Measurements from ENCODE around the gene PRMT5. TPM values are rescaled to one million over a fixed set of nuclear protein-coding genes. Genes with fewer than 3 reads are reported as not detected.
A peak's percentile ranks its signal among the peaks of the same experiment; 100 is the strongest.

Gene PRMT5
- polyA plus RNA-seq, 4 donors = 89.7 to 154 (median 139) TPM

- no peak for DNase-seq (ENCODE audit: low read depth in 4 of 4, low spot score in 3 of 4)
Observed at GRCh38 chr14:22882064-22882463, 47.1 kb downstream of the PRMT5 start.

- no peak for DNase-seq (ENCODE audit: low read depth in 4 of 4, low spot score in 3 of 4)
Observed at GRCh38 chr14:22878271-22879246, 50.6 kb downstream of the PRMT5 start.

- no peak for DNase-seq (ENCODE audit: low read depth in 4 of 4, low spot score in 3 of 4)
Observed at GRCh38 chr14:22877000-22877501, 52.1 kb downstream of the PRMT5 start.

GRCh38 chr14:22875748-22876319 is 53.3 kb downstream of the PRMT5 start:
- no peak for DNase-seq (ENCODE audit: low read depth in 4 of 4, low spot score in 3 of 4)

- DNase-seq (ENCODE audit: low read depth in 4 of 4, low spot score in 3 of 4) = no peak
Observed at GRCh38 chr14:22875003-22875747, 54.0 kb downstream of the PRMT5 start.

GRCh38 chr14:22872833-22873520 is 56.2 kb downstream of the PRMT5 start:
- DNase-seq (ENCODE audit: low read depth in 4 of 4, low spot score in 3 of 4) = no peak

GRCh38 chr14:22872033-22872832 is 56.9 kb downstream of the PRMT5 start:
- peak in 3 of 4 donors; percentile 80 to 89 (median 84) for DNase-seq (ENCODE audit: low read depth in 4 of 4, low spot score in 3 of 4)

GRCh38 chr14:22871224-22872032 is 57.7 kb downstream of the PRMT5 start, which contains the start of gene LRP10:
TSS of gene LRP10 (plus strand) at chr14:22871740. CDS start at chr14:22872304, 564 bp downstream.
- DNase-seq (ENCODE audit: low read depth in 4 of 4, low spot score in 3 of 4) = peak in 3 of 4 donors; percentile 82 to 87 (median 83)

GRCh38 chr14:22870811-22871223 is 58.4 kb downstream of the PRMT5 start:
- DNase-seq (ENCODE audit: low read depth in 4 of 4, low spot score in 3 of 4) = no peak

Other genes starting within 250 kb of the PRMT5 start
- 100 to 1,000 TPM; 106 to 144 (median 139) TPM for gene OXA1L, start 162.7 kb downstream of the PRMT5 start, polyA plus RNA-seq (ENCODE audit: insufficient read length in 4 of 4)
- 100 to 1,000 TPM in 1 of 4 donors, 10 to 100 TPM in 2, 1 to 10 TPM in 1; 9.6 to 138 (median 77.1) TPM for gene SLC7A7, start 113.9 kb downstream of the PRMT5 start, polyA plus RNA-seq (ENCODE audit: insufficient read length in 4 of 4)
- 100 to 1,000 TPM in 1 of 4 donors, 10 to 100 TPM in 3; 50.2 to 110 (median 73.4) TPM for gene MRPL52, start 99.5 kb downstream of the PRMT5 start, polyA plus RNA-seq (ENCODE audit: insufficient read length in 4 of 4)
- gene MMP14, start 92.8 kb downstream of the PRMT5 start, polyA plus RNA-seq (ENCODE audit: insufficient read length in 4 of 4) = 100 to 1,000 TPM; 137 to 349 (median 150) TPM
- gene LRP10, start 57.6 kb downstream of the PRMT5 start, polyA plus RNA-seq (ENCODE audit: insufficient read length in 4 of 4) = 10 to 100 TPM; 69.4 to 93.8 (median 78.1) TPM
- gene REM2, start 46.2 kb downstream of the PRMT5 start, polyA plus RNA-seq (ENCODE audit: insufficient read length in 4 of 4) = 1 to 10 TPM in 3 of 4 donors, under 1 TPM in 1; 0.87 to 2.0 (median 1.3) TPM
- 100 to 1,000 TPM; 103 to 137 (median 122) TPM for gene RBM23, start 10.2 kb downstream of the PRMT5 start, polyA plus RNA-seq (ENCODE audit: insufficient read length in 4 of 4)
- gene HAUS4, start 27.7 kb upstream of the PRMT5 start, polyA plus RNA-seq (ENCODE audit: insufficient read length in 4 of 4) = 10 to 100 TPM; 39.7 to 68.1 (median 58.2) TPM
- gene AJUBA, start 53.2 kb upstream of the PRMT5 start, polyA plus RNA-seq (ENCODE audit: insufficient read length in 4 of 4) = 10 to 100 TPM; 47.7 to 100.0 (median 80.2) TPM
- gene C14orf93, start 80.8 kb upstream of the PRMT5 start, polyA plus RNA-seq (ENCODE audit: insufficient read length in 4 of 4) = 10 to 100 TPM; 13.7 to 26.8 (median 19.1) TPM
- 100 to 1,000 TPM; 183 to 222 (median 205) TPM for gene PSMB5, start 105.5 kb upstream of the PRMT5 start, polyA plus RNA-seq (ENCODE audit: insufficient read length in 4 of 4)
- gene PSMB11, start 112.8 kb upstream of the PRMT5 start, polyA plus RNA-seq (ENCODE audit: insufficient read length in 4 of 4) = not detected
- gene CDH24, start 128.1 kb upstream of the PRMT5 start, polyA plus RNA-seq (ENCODE audit: insufficient read length in 4 of 4) = 10 to 100 TPM; 17.9 to 44.0 (median 29.7) TPM
- 100 to 1,000 TPM; 214 to 342 (median 239) TPM for gene ACIN1, start 165.8 kb upstream of the PRMT5 start, polyA plus RNA-seq (ENCODE audit: insufficient read length in 4 of 4)
- gene C14orf119, start 166.1 kb upstream of the PRMT5 start, polyA plus RNA-seq (ENCODE audit: insufficient read length in 4 of 4) = 10 to 100 TPM; 67.2 to 84.4 (median 75.6) TPM
- under 1 TPM in 2 of 4 donors, not detected in 2; 0.05 to 0.11 TPM for gene CIROP, start 175.6 kb upstream of the PRMT5 start, polyA plus RNA-seq (ENCODE audit: insufficient read length in 4 of 4)
- gene CEBPE, start 189.9 kb upstream of the PRMT5 start, polyA plus RNA-seq (ENCODE audit: insufficient read length in 4 of 4) = under 1 TPM in 3 of 4 donors, not detected in 1; 0.16 to 0.50 (median 0.23) TPM

Measured in left renal pelvis (tissue), 4 donors.